H9 (cell line): Measurements from ENCODE around the gene ZC3H18. TPM values are rescaled to one million over a fixed set of nuclear protein-coding genes. Genes with fewer than 3 reads are reported as not detected.

Experiments used
- DNase-seq: peaks from one replicate; pipeline ENCODE4 v3.0.0-alpha.2; 2017
- H2AFZ ChIP-seq: one replicate; pipeline ENCODE4 v1.6.1; 2013; ENCODE audit warnings: mild to moderate bottlenecking, low read length, control low read depth, moderate library complexity
- H2AK5ac ChIP-seq: 2 replicates; pipeline ENCODE4 v1.6.1; 2013; ENCODE audit warnings: low read length, control low read depth, mixed read lengths; ENCODE audit not compliant: insufficient read length
- H2BK120ac ChIP-seq: one replicate; pipeline ENCODE4 v1.6.1; 2013; ENCODE audit warnings: low read depth, mild to moderate bottlenecking, low read length, control low read depth, inconsistent platforms; ENCODE audit not compliant: poor library complexity, severe bottlenecking
- H2BK12ac ChIP-seq: 2 replicates; pipeline ENCODE4 v1.6.1; 2013; ENCODE audit warnings: low read length, control low read depth, mixed read lengths, low read depth; ENCODE audit not compliant: insufficient read length
- H2BK15ac ChIP-seq: 2 replicates; pipeline ENCODE4 v1.6.1; 2013; ENCODE audit warnings: low read depth, low read length, control low read depth
- H2BK20ac ChIP-seq: one replicate; pipeline ENCODE4 v1.6.1; 2013; ENCODE audit warnings: low read depth, mild to moderate bottlenecking, low read length, control low read depth, inconsistent platforms; ENCODE audit not compliant: poor library complexity, severe bottlenecking
- H2BK5ac ChIP-seq: 2 replicates; pipeline ENCODE4 v1.6.1; 2013; ENCODE audit warnings: low read length, control low read depth, mixed read lengths; ENCODE audit not compliant: insufficient read length
- H3K14ac ChIP-seq: 2 replicates; pipeline ENCODE4 v1.6.1; 2013; ENCODE audit warnings: low read length, control low read depth; ENCODE audit not compliant: insufficient read depth
- H3K18ac ChIP-seq: 2 replicates; pipeline ENCODE4 v1.6.1; 2013; ENCODE audit warnings: low read depth, mild to moderate bottlenecking, mixed read lengths, low read length, control low read depth; ENCODE audit not compliant: insufficient read length
- H3K23ac ChIP-seq: 2 replicates; pipeline ENCODE4 v1.6.1; 2013; ENCODE audit warnings: low read length, control low read depth, mixed read lengths, low read depth; ENCODE audit not compliant: insufficient read length
- H3K23me2 ChIP-seq: 2 replicates; pipeline ENCODE4 v1.6.1; 2013; ENCODE audit warnings: low read depth, mild to moderate bottlenecking, mixed read lengths, low read length, control low read depth; ENCODE audit not compliant: insufficient read length, poor library complexity, severe bottlenecking
- H3K27ac ChIP-seq: 2 replicates; pipeline ENCODE4 v1.5.1; 2013; ENCODE audit warnings: low read length, control low read depth, mixed read lengths, low read depth; ENCODE audit not compliant: insufficient read length
- H3K27me3 ChIP-seq: 2 replicates; pipeline ENCODE4 v1.6.1; 2013; ENCODE audit warnings: low read length, control low read depth, inconsistent platforms; ENCODE audit not compliant: insufficient read depth
- H3K4ac ChIP-seq: 2 replicates; pipeline ENCODE4 v1.6.1; 2013; ENCODE audit warnings: low read depth, mild to moderate bottlenecking, control low read depth, inconsistent platforms, low read length, moderate library complexity
- H3K4me1 ChIP-seq: 2 replicates; pipeline ENCODE4 v1.6.1; 2013; ENCODE audit warnings: low read length, control low read depth, inconsistent platforms; ENCODE audit not compliant: insufficient read depth
- H3K4me2 ChIP-seq: 2 replicates; pipeline ENCODE4 v1.6.1; 2013; ENCODE audit warnings: low read length, control low read depth, mixed read lengths; ENCODE audit not compliant: insufficient read length, insufficient read depth
- H3K56ac ChIP-seq: 2 replicates; pipeline ENCODE4 v1.6.1; 2013; ENCODE audit warnings: low read depth, mild to moderate bottlenecking, mixed read lengths, low read length, control low read depth; ENCODE audit not compliant: insufficient read length
- H3K79me1 ChIP-seq: 2 replicates; pipeline ENCODE4 v1.6.1; 2013; ENCODE audit warnings: low read depth, mild to moderate bottlenecking, moderate library complexity, low read length, control low read depth, inconsistent platforms; ENCODE audit not compliant: insufficient read depth, poor library complexity, severe bottlenecking
- H3K79me2 ChIP-seq: 2 replicates; pipeline ENCODE4 v1.6.1; 2013; ENCODE audit warnings: low read length, control low read depth, inconsistent platforms; ENCODE audit not compliant: insufficient read depth
- H3K9ac ChIP-seq: 2 replicates; pipeline ENCODE4 v1.6.1; 2013; ENCODE audit warnings: low read length, control low read depth, mixed read lengths; ENCODE audit not compliant: insufficient read length; ENCODE audit errors: extremely low read depth
- H3K9me3 ChIP-seq: one replicate; pipeline ENCODE4 v1.6.1; 2013; ENCODE audit warnings: low read depth, low read length, inconsistent platforms; ENCODE audit not compliant: control insufficient read depth
- H3T11ph ChIP-seq: one replicate; pipeline ENCODE4 v1.6.1; 2013; ENCODE audit warnings: mild to moderate bottlenecking, low read length, control low read depth, inconsistent platforms
- H4K20me1 ChIP-seq: one replicate; pipeline ENCODE4 v1.6.1; 2013; ENCODE audit not compliant: control insufficient read depth, insufficient read length, insufficient read depth
- H4K5ac ChIP-seq: 2 replicates; pipeline ENCODE4 v1.6.1; 2013; ENCODE audit warnings: low read depth, mild to moderate bottlenecking, mixed read lengths, low read length, control low read depth; ENCODE audit not compliant: insufficient read length
- H4K8ac ChIP-seq: replicated peaks from 2 replicates; pipeline ENCODE4 v1.6.1; 2013; ENCODE audit warnings: low read length, control low read depth, mixed read lengths, low read depth; ENCODE audit not compliant: insufficient read length
- H4K91ac ChIP-seq: 2 replicates; pipeline ENCODE4 v1.6.1; 2013; ENCODE audit warnings: low read depth, mild to moderate bottlenecking, moderate library complexity, mixed read lengths, low read length, control low read depth; ENCODE audit not compliant: insufficient read length
- H3K27ac Mint-ChIP-seq, 3 experiments: 2 replicates in 2 of 3; 3 replicates in 1 of 3; pipeline ENCODE4 v1.8.0; 2020 to 2021; ENCODE audit warnings: mixed read lengths in 3 of 3, mild to moderate bottlenecking in 1 of 3, moderate library complexity in 1 of 3
- H3K27me3 Mint-ChIP-seq: 2 replicates; pipeline ENCODE4 v1.8.0; 2021; ENCODE audit warnings: low read depth, mild to moderate bottlenecking, moderate library complexity, mixed read lengths
- H3K36me3 Mint-ChIP-seq, 3 experiments: 2 replicates in 2 of 3; 3 replicates in 1 of 3; pipeline ENCODE4 v1.8.0; 2020 to 2021; ENCODE audit warnings: low read depth in 3 of 3, mixed read lengths in 3 of 3; ENCODE audit not compliant: insufficient read depth in 1 of 3
- H3K4me1 Mint-ChIP-seq, 2 experiments: 2 replicates each; pipeline ENCODE4 v1.8.0; 2020; ENCODE audit warnings: mixed read lengths in 2 of 2
- H3K4me3 Mint-ChIP-seq, 2 experiments: 2 replicates in 1 of 2; 3 replicates in 1 of 2; pipeline ENCODE4 v1.8.0; 2020 to 2021; ENCODE audit warnings: mild to moderate bottlenecking in 2 of 2, mixed read lengths in 2 of 2, moderate library complexity in 1 of 2
- H3K9me3 Mint-ChIP-seq, 2 experiments: 2 replicates in 1 of 2; 3 replicates in 1 of 2; pipeline ENCODE4 v1.8.0; 2020; ENCODE audit warnings: mild to moderate bottlenecking in 2 of 2, mixed read lengths in 2 of 2, moderate library complexity in 1 of 2
- CTCF ChIP-seq: fragments of 200-600 bp; sonication (generic); conservative IDR thresholded peaks from 3 replicates; pipeline ENCODE4 v1.8.0; 2021; ENCODE audit warnings: antibody characterized with exemption, mild to moderate bottlenecking
- WGBS: extraction: QIAGEN DNeasy Blood & Tissue Kit; methylation state at CpG from one replicate; pipeline ENCODE4 v1.1.7; 2013; ENCODE audit warnings: missing lambda C conversion rate, low lambda C conversion rate, mixed read lengths; ENCODE audit not compliant: insufficient read length; ENCODE audit errors: extremely low coverage; 5-methylcytosine and 5-hydroxymethylcytosine counted together
- total RNA-seq: library from RNA; stranded (reverse); gene quantifications from 2 replicates; pipeline ENCODE4 v1.2.1, GENCODE V29; 2021

The ZC3H18 gene
- total RNA-seq, 1 experiment from 2014 or later, result 69.7 TPM

- H2BK20ac ChIP-seq, result no peak overlapping the region
- no peak overlapping the region for H4K91ac ChIP-seq
- H2AK5ac ChIP-seq, result no peak overlapping the region
- no peaks in the 10 kb centered on the region for H3K27me3 Mint-ChIP-seq
- H3K79me1 ChIP-seq, result no peaks in the 10 kb centered on the region
- H3K4me3 Mint-ChIP-seq, result no peak overlapping the region
- H3K4me1 ChIP-seq, result no peaks in the 10 kb centered on the region
- no peaks in the 10 kb centered on the region for H3K79me2 ChIP-seq
- H3K9me3 Mint-ChIP-seq, result no peaks in the 10 kb centered on the region; a peak in 1 of 5 replicates
- no peak overlapping the region for H3K9ac ChIP-seq
- H3K23me2 ChIP-seq, result no peaks in the 10 kb centered on the region
- no peaks in the 10 kb centered on the region for H4K20me1 ChIP-seq
- H3K18ac ChIP-seq, result no peak overlapping the region
- no peak overlapping the region for H2BK12ac ChIP-seq
- H3K36me3 Mint-ChIP-seq, result peaks cover 22 to 73% (median 65%) of the 10 kb centered on the region in 3 experiments; a peak in 6 of 7 replicates
- no peak overlapping the region for H2AFZ ChIP-seq
- H3K4me2 ChIP-seq, result no peak overlapping the region
- no peak overlapping the region for H3K56ac ChIP-seq
- H3K27me3 ChIP-seq, result no peaks in the 10 kb centered on the region
- H3T11ph ChIP-seq, result no peak overlapping the region
- DNase-seq, result no peak
- H3K4ac ChIP-seq, result no peak overlapping the region
- H3K27ac ChIP-seq, result no peak overlapping the region
- H3K23ac ChIP-seq, result no peak overlapping the region
- no peak overlapping the region for H4K5ac ChIP-seq
- no peak overlapping the region for H4K8ac ChIP-seq
- TF ChIP-seq CTCF, result no peak
- H3K27ac Mint-ChIP-seq, result no peak overlapping the region
- H3K14ac ChIP-seq, result no peak overlapping the region
- no peak overlapping the region for H2BK120ac ChIP-seq
- peaks cover 0 to 15% of the 10 kb centered on the region in 2 experiments; a peak in 2 of 4 replicates for H3K4me1 Mint-ChIP-seq
- no peak overlapping the region for H2BK5ac ChIP-seq
- no CpG with 5 or more reads among the region's 17 CpGs for WGBS
- no peaks in the 10 kb centered on the region for H3K9me3 ChIP-seq
- H2BK15ac ChIP-seq, result no peak overlapping the region
Observed at GRCh38 chr16:88624977-88625576, 54.9 kb downstream of the ZC3H18 start.
